ENCODE data around the gene MED13L. TPM values are rescaled to one million over a fixed set of nuclear protein-coding genes. Genes with fewer than 3 reads are reported as not detected.

Gene MED13L
- polyA plus RNA-seq, 2 donors, result 15.0 to 16.8 TPM

GRCh38 chr12:115944392-115944742, 333.1 kb downstream of the MED13L start:
- H3K27ac ChIP-seq (ENCODE audit: low read depth in 2 of 2, low read length in 1 of 2), result no peak overlapping the region
- 93 to 95% methylated on average over 8 of the region's 8 CpGs for WGBS, 2 donors
- no peaks in the 10 kb centered on the region for H3K27me3 ChIP-seq (ENCODE audit: control insufficient read depth in 1 of 2, insufficient read depth in 2 of 2, low read length in 2 of 2)

GRCh38 chr12:115943630-115944391, 333.7 kb downstream of the MED13L start:
- no peaks in the 10 kb centered on the region for H3K9me3 ChIP-seq (ENCODE audit: control insufficient read depth in 2 of 2, insufficient read depth in 1 of 2, low read depth in 1 of 2, low read length in 1 of 2)
- H3K27me3 ChIP-seq (ENCODE audit: control insufficient read depth in 1 of 2, insufficient read depth in 2 of 2, low read length in 2 of 2), result no peaks in the 10 kb centered on the region
- H3K4me3 ChIP-seq (ENCODE audit: low read depth in 1 of 2, low read length in 2 of 2), result no peak overlapping the region
- WGBS, 2 donors, result 44 to 66% methylated on average over 13 of the region's 13 CpGs
- H3K4me1 ChIP-seq (ENCODE audit: control insufficient read depth in 2 of 2, insufficient read depth in 2 of 2, low read length in 1 of 2), result peaks cover 0 to 2% of the 10 kb centered on the region in 2 donors
- no peak overlapping the region for H3K27ac ChIP-seq (ENCODE audit: low read depth in 2 of 2, low read length in 1 of 2)
- H3K36me3 ChIP-seq (ENCODE audit: control insufficient read depth in 2 of 2, insufficient read depth in 2 of 2, low read length in 1 of 2), result no peaks in the 10 kb centered on the region

More at GRCh38 chr12:115944392-115944742, 333.1 kb downstream of the MED13L start:
- H3K9me3 ChIP-seq (ENCODE audit: control insufficient read depth in 2 of 2, insufficient read depth in 1 of 2, low read depth in 1 of 2, low read length in 1 of 2), result no peaks in the 10 kb centered on the region
- peaks cover 0 to 2% of the 10 kb centered on the region in 2 donors for H3K4me1 ChIP-seq (ENCODE audit: control insufficient read depth in 2 of 2, insufficient read depth in 2 of 2, low read length in 1 of 2)
- no peaks in the 10 kb centered on the region for H3K36me3 ChIP-seq (ENCODE audit: control insufficient read depth in 2 of 2, insufficient read depth in 2 of 2, low read length in 1 of 2)
- H3K4me3 ChIP-seq (ENCODE audit: low read depth in 1 of 2, low read length in 2 of 2), result no peak overlapping the region

GRCh38 chr12:115943310-115943629, 334.2 kb downstream of the MED13L start:
- Histone ChIP-seq H3K27me3 (ENCODE audit: control insufficient read depth in 1 of 2, insufficient read depth in 2 of 2, low read length in 2 of 2) (no peaks in the 10 kb centered on the region), H3K4me3 (ENCODE audit: low read depth in 1 of 2, low read length in 2 of 2) (no peak overlapping the region), H3K4me1 (ENCODE audit: control insufficient read depth in 2 of 2, insufficient read depth in 2 of 2, low read length in 1 of 2) (peaks cover 0 to 2% of the 10 kb centered on the region in 2 donors), H3K9me3 (ENCODE audit: control insufficient read depth in 2 of 2, insufficient read depth in 1 of 2, low read depth in 1 of 2, low read length in 1 of 2) (no peaks in the 10 kb centered on the region), H3K36me3 (ENCODE audit: control insufficient read depth in 2 of 2, insufficient read depth in 2 of 2, low read length in 1 of 2) (no peaks in the 10 kb centered on the region), H3K27ac (ENCODE audit: low read depth in 2 of 2, low read length in 1 of 2) (no peak overlapping the region)
- 84 to 88% methylated on average over 7 of the region's 7 CpGs for WGBS, 2 donors

GRCh38 chr12:115942346-115942745, 335.1 kb downstream of the MED13L start:
- Histone ChIP-seq H3K9me3 (ENCODE audit: control insufficient read depth in 2 of 2, insufficient read depth in 1 of 2, low read depth in 1 of 2, low read length in 1 of 2) (no peaks in the 10 kb centered on the region), H3K4me3 (ENCODE audit: low read depth in 1 of 2, low read length in 2 of 2) (no peak overlapping the region), H3K36me3 (ENCODE audit: control insufficient read depth in 2 of 2, insufficient read depth in 2 of 2, low read length in 1 of 2) (no peaks in the 10 kb centered on the region), H3K27me3 (ENCODE audit: control insufficient read depth in 1 of 2, insufficient read depth in 2 of 2, low read length in 2 of 2) (no peaks in the 10 kb centered on the region), H3K27ac (ENCODE audit: low read depth in 2 of 2, low read length in 1 of 2) (no peak overlapping the region), H3K4me1 (ENCODE audit: control insufficient read depth in 2 of 2, insufficient read depth in 2 of 2, low read length in 1 of 2) (peaks cover 0 to 2% of the 10 kb centered on the region in 2 donors)
- 67 to 95% methylated on average over 1 of the region's 1 CpG for WGBS, 2 donors

- H3K9me3 ChIP-seq (ENCODE audit: control insufficient read depth in 2 of 2, insufficient read depth in 1 of 2, low read depth in 1 of 2, low read length in 1 of 2), result no peaks in the 10 kb centered on the region
- no peaks in the 10 kb centered on the region for H3K36me3 ChIP-seq (ENCODE audit: control insufficient read depth in 2 of 2, insufficient read depth in 2 of 2, low read length in 1 of 2)
- no peaks in the 10 kb centered on the region for H3K27me3 ChIP-seq (ENCODE audit: control insufficient read depth in 1 of 2, insufficient read depth in 2 of 2, low read length in 2 of 2)
- H3K4me1 ChIP-seq (ENCODE audit: control insufficient read depth in 2 of 2, insufficient read depth in 2 of 2, low read length in 1 of 2), result peaks cover 0 to 2% of the 10 kb centered on the region in 2 donors
- no peak overlapping the region for H3K27ac ChIP-seq (ENCODE audit: low read depth in 2 of 2, low read length in 1 of 2)
- H3K4me3 ChIP-seq (ENCODE audit: low read depth in 1 of 2, low read length in 2 of 2), result no peak overlapping the region
- 78 to 84% methylated on average over 5 of the region's 5 CpGs for WGBS, 2 donors
Measured at GRCh38 chr12:115941362-115941761, 336.1 kb downstream of the MED13L start.

- H3K4me1 ChIP-seq (ENCODE audit: control insufficient read depth in 2 of 2, insufficient read depth in 2 of 2, low read length in 1 of 2), result peaks cover 0 to 2% of the 10 kb centered on the region in 2 donors
- 80 to 91% methylated on average over 1 of the region's 1 CpG for WGBS, 2 donors
- H3K27me3 ChIP-seq (ENCODE audit: control insufficient read depth in 1 of 2, insufficient read depth in 2 of 2, low read length in 2 of 2), result no peaks in the 10 kb centered on the region
- no peak overlapping the region for H3K4me3 ChIP-seq (ENCODE audit: low read depth in 1 of 2, low read length in 2 of 2)
- no peaks in the 10 kb centered on the region for H3K9me3 ChIP-seq (ENCODE audit: control insufficient read depth in 2 of 2, insufficient read depth in 1 of 2, low read depth in 1 of 2, low read length in 1 of 2)
- H3K36me3 ChIP-seq (ENCODE audit: control insufficient read depth in 2 of 2, insufficient read depth in 2 of 2, low read length in 1 of 2), result no peaks in the 10 kb centered on the region
- no peak overlapping the region for H3K27ac ChIP-seq (ENCODE audit: low read depth in 2 of 2, low read length in 1 of 2)
Measured at GRCh38 chr12:115938794-115939377, 338.6 kb downstream of the MED13L start.

- no peaks in the 10 kb centered on the region for H3K36me3 ChIP-seq (ENCODE audit: control insufficient read depth in 2 of 2, insufficient read depth in 2 of 2, low read length in 1 of 2)
- no peaks in the 10 kb centered on the region for H3K27me3 ChIP-seq (ENCODE audit: control insufficient read depth in 1 of 2, insufficient read depth in 2 of 2, low read length in 2 of 2)
- 85 to 89% methylated on average over 8 of the region's 8 CpGs for WGBS, 2 donors
- no peaks in the 10 kb centered on the region for H3K9me3 ChIP-seq (ENCODE audit: control insufficient read depth in 2 of 2, insufficient read depth in 1 of 2, low read depth in 1 of 2, low read length in 1 of 2)
- H3K4me3 ChIP-seq (ENCODE audit: low read depth in 1 of 2, low read length in 2 of 2), result no peak overlapping the region
- no peak overlapping the region for H3K27ac ChIP-seq (ENCODE audit: low read depth in 2 of 2, low read length in 1 of 2)
- no peaks in the 10 kb centered on the region for H3K4me1 ChIP-seq (ENCODE audit: control insufficient read depth in 2 of 2, insufficient read depth in 2 of 2, low read length in 1 of 2)
Measured at GRCh38 chr12:115936997-115937916, 340.2 kb downstream of the MED13L start.

GRCh38 chr12:115934877-115935276, 342.6 kb downstream of the MED13L start:
- 94 to 97% methylated on average over 7 of the region's 7 CpGs for WGBS, 2 donors
- H3K36me3 ChIP-seq (ENCODE audit: control insufficient read depth in 2 of 2, insufficient read depth in 2 of 2, low read length in 1 of 2), result no peaks in the 10 kb centered on the region
- H3K4me3 ChIP-seq (ENCODE audit: low read depth in 1 of 2, low read length in 2 of 2), result no peak overlapping the region
- no peaks in the 10 kb centered on the region for H3K4me1 ChIP-seq (ENCODE audit: control insufficient read depth in 2 of 2, insufficient read depth in 2 of 2, low read length in 1 of 2)
- no peaks in the 10 kb centered on the region for H3K27me3 ChIP-seq (ENCODE audit: control insufficient read depth in 1 of 2, insufficient read depth in 2 of 2, low read length in 2 of 2)
- H3K27ac ChIP-seq (ENCODE audit: low read depth in 2 of 2, low read length in 1 of 2), result no peak overlapping the region
- H3K9me3 ChIP-seq (ENCODE audit: control insufficient read depth in 2 of 2, insufficient read depth in 1 of 2, low read depth in 1 of 2, low read length in 1 of 2), result no peaks in the 10 kb centered on the region

- 68 to 69% methylated on average over 3 of the region's 3 CpGs for WGBS, 2 donors
- H3K9me3 ChIP-seq (ENCODE audit: control insufficient read depth in 2 of 2, insufficient read depth in 1 of 2, low read depth in 1 of 2, low read length in 1 of 2), result no peaks in the 10 kb centered on the region
- H3K27ac ChIP-seq (ENCODE audit: low read depth in 2 of 2, low read length in 1 of 2), result no peak overlapping the region
- H3K4me3 ChIP-seq (ENCODE audit: low read depth in 1 of 2, low read length in 2 of 2), result no peak overlapping the region
- H3K27me3 ChIP-seq (ENCODE audit: control insufficient read depth in 1 of 2, insufficient read depth in 2 of 2, low read length in 2 of 2), result no peaks in the 10 kb centered on the region
- H3K36me3 ChIP-seq (ENCODE audit: control insufficient read depth in 2 of 2, insufficient read depth in 2 of 2, low read length in 1 of 2), result no peaks in the 10 kb centered on the region
- H3K4me1 ChIP-seq (ENCODE audit: control insufficient read depth in 2 of 2, insufficient read depth in 2 of 2, low read length in 1 of 2), result no peaks in the 10 kb centered on the region
Measured at GRCh38 chr12:115934046-115934445, 343.4 kb downstream of the MED13L start.
